Thoracic aorta (tissue), 2 donors: ENCODE results near the gene ANKS1A. TPM values are rescaled to one million over a fixed set of nuclear protein-coding genes. Genes with fewer than 3 reads are reported as not detected.

Experiments used
- ATAC-seq: fragments of 150-250 bp; one replicate; pipeline ENCODE4 v1.8.0; 2017; ENCODE audit warnings: low read depth; ENCODE audit not compliant: insufficient number of reproducible peaks, low FRiP score
- DNase-seq: peaks from one replicate; pipeline ENCODE4 v3.0.0-alpha.2; 2020; ENCODE audit warnings: low spot score
- H3K27ac ChIP-seq, 2 donors: fragments of 200-600 bp; sonication (generic); 1 replicate in 1 of 2; 2 replicates in 1 of 2; pipeline ENCODE4 v1.5.1; 2016; ENCODE audit warnings: mild to moderate bottlenecking in 2 of 2, moderate library complexity in 2 of 2
- H3K27me3 ChIP-seq: fragments of 200-600 bp; sonication (generic); replicated peaks from 2 replicates; pipeline ENCODE4 v1.6.0; 2016; ENCODE audit warnings: mild to moderate bottlenecking; ENCODE audit not compliant: insufficient read depth
- H3K36me3 ChIP-seq: fragments of 200-600 bp; sonication (generic); one replicate; pipeline ENCODE4 v1.5.1; 2016
- H3K4me1 ChIP-seq, 2 donors: fragments of 200-600 bp; sonication (generic); 1 replicate in 1 of 2; 2 replicates in 1 of 2; pipeline versions ENCODE4 v1.5.1 to v1.6.0; 2016; ENCODE audit warnings: low read depth in 2 of 2, mild to moderate bottlenecking in 1 of 2; ENCODE audit not compliant: control insufficient read depth in 1 of 2
- H3K4me3 ChIP-seq: fragments of 200-600 bp; sonication (generic); 2 replicates; pipeline ENCODE4 v1.5.1; 2016; ENCODE audit warnings: mild to moderate bottlenecking
- H3K9me3 ChIP-seq: fragments of 200-600 bp; sonication (generic); 2 replicates; pipeline ENCODE4 v1.5.1; 2016
- CTCF ChIP-seq: fragments of 200-600 bp; sonication (generic); IDR thresholded peaks from one replicate; pipeline ENCODE4 v1.5.1; 2019; ENCODE audit warnings: antibody characterized with exemption
- total RNA-seq, 2 donors: library from RNA; depleted of rRNA; stranded (reverse); fragments of >200 nt; gene quantifications; one replicate each; pipeline versions ENCODE4 v1.1.0 to v1.2.3, GENCODE V29; 2016

The ANKS1A gene
- total RNA-seq, 2 donors from 2014 or later, result 37.9 to 55.4 TPM

GRCh38 chr6:35036059-35036827, 147.2 kb downstream of the ANKS1A start:
- Histone ChIP-seq H3K9me3 (no peaks in the 10 kb centered on the region), H3K36me3 (no peaks in the 10 kb centered on the region), H3K27me3 (no peaks in the 10 kb centered on the region), H3K27ac (peak overlapping the region; percentile 88 to 89), H3K4me1 (peaks cover 48 to 92% of the 10 kb centered on the region in 2 donors), H3K4me3 (no peak overlapping the region)
- no peak for TF ChIP-seq CTCF
- DNase-seq (no peak), ATAC-seq (no peak)

GRCh38 chr6:35036828-35037663, 148.0 kb downstream of the ANKS1A start:
- Histone ChIP-seq H3K4me1 (peaks cover 54 to 92% of the 10 kb centered on the region in 2 donors), H3K4me3 (no peak overlapping the region), H3K27ac (peak overlapping the region; percentile 88 to 89), H3K36me3 (no peaks in the 10 kb centered on the region), H3K27me3 (no peaks in the 10 kb centered on the region), H3K9me3 (no peaks in the 10 kb centered on the region)
- no peak for ATAC-seq
- no peak for TF ChIP-seq CTCF
- no peak for DNase-seq

- ATAC-seq (no peak), DNase-seq (no peak)
- H3K36me3 ChIP-seq, result no peaks in the 10 kb centered on the region
- H3K9me3 ChIP-seq, result no peaks in the 10 kb centered on the region
- no peak for TF ChIP-seq CTCF
- no peaks in the 10 kb centered on the region for H3K27me3 ChIP-seq
- no peak overlapping the region for H3K4me3 ChIP-seq
- peaks cover 54 to 92% of the 10 kb centered on the region in 2 donors for H3K4me1 ChIP-seq
- H3K27ac ChIP-seq, result peak overlapping the region; percentile 88 to 89
Measured at GRCh38 chr6:35037664-35038038, 148.6 kb downstream of the ANKS1A start.

GRCh38 chr6:35038076-35038475, 149.0 kb downstream of the ANKS1A start:
- Histone ChIP-seq H3K36me3 (no peaks in the 10 kb centered on the region), H3K4me1 (peaks cover 56 to 93% of the 10 kb centered on the region in 2 donors), H3K4me3 (no peak overlapping the region), H3K9me3 (no peaks in the 10 kb centered on the region), H3K27ac (peak overlapping the region; percentile 88 to 89), H3K27me3 (no peaks in the 10 kb centered on the region)
- TF ChIP-seq CTCF, result no peak
- DNase-seq, result no peak
- ATAC-seq, result no peak

- H3K27ac ChIP-seq, result peak overlapping the region in 1 of 2 donors; percentile 8
- H3K4me3 ChIP-seq, result no peak overlapping the region
- H3K27me3 ChIP-seq, result no peaks in the 10 kb centered on the region
- no peaks in the 10 kb centered on the region for H3K9me3 ChIP-seq
- DNase-seq, result no peak
- H3K4me1 ChIP-seq, result peaks cover 56 to 91% of the 10 kb centered on the region in 2 donors
- no peak for TF ChIP-seq CTCF
- ATAC-seq, result no peak
- no peaks in the 10 kb centered on the region for H3K36me3 ChIP-seq
Measured at GRCh38 chr6:35040398-35040797, 151.3 kb downstream of the ANKS1A start.
